Occipital lobe (tissue), 2 donors: ENCODE measurements around the gene TPSD1. TPM values are rescaled to one million over a fixed set of nuclear protein-coding genes. Genes with fewer than 3 reads are reported as not detected.

Experiments
- DNase-seq: peaks from one replicate; lab custom pipeline; 2025; lab: John Stamatoyannopoulos, UW
- total RNA-seq: library from RNA; depleted of rRNA; stranded (reverse); fragments of >200 nt; gene quantifications from one replicate; pipeline ENCODE4 v1.2.3, GENCODE V29; 2014

TPSD1 gene
- total RNA-seq, 1 donor from 2014 or later = not detected

DNA sequence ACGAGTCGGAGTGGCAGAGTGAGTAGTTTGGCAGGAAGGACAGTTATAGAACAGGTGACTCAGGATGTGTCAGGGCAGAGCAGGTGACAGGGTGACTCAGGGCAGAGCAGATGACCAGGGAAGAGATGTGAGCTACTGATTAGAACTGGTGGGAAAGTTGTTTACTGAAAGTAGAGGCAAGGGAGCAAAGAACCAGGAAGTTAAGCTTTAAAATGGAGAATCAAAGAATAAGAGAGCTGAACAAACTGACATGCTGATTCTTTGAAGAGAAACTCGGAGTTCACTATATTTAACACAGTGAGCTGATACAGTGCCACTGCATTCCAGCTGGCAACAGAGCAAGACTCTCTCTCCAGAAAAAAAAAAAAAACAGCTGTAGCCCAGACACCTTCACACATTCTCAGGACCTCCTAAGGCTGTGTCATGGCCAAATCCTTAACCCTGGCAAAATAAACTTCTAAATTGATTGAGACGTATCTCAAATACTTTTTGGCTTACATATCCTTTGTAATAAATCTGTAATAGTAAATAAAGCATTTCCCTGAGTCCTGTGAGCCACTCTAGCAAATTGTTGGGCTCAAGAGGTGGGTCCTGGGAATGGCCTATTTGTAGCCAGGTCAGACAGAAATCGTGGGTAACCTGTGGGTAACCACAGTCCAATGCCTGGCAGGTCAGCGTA is 41.3 kb downstream of the TPSD1 start:
- no peak for DNase-seq

DNA sequence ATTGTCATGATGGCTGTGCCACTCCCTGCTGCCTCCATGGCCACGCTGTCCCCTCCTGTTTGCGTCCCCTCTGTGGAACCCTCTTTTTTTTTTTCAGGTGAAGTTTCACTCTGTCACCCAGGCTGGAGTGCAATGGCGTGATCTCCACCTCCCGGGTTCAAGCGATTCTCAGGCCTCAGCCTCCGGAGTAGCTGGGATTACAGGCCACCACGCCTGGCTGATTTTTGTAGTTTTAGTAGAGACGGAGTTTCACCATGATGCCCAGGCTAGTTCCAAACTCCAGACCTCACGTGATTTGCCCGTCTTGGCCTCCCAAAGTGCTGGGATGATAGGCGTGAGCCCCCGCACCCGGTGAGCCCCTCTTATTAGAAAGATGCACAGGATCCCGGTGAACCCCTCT is 42.5 kb downstream of the TPSD1 start:
- no peak for DNase-seq

DNA sequence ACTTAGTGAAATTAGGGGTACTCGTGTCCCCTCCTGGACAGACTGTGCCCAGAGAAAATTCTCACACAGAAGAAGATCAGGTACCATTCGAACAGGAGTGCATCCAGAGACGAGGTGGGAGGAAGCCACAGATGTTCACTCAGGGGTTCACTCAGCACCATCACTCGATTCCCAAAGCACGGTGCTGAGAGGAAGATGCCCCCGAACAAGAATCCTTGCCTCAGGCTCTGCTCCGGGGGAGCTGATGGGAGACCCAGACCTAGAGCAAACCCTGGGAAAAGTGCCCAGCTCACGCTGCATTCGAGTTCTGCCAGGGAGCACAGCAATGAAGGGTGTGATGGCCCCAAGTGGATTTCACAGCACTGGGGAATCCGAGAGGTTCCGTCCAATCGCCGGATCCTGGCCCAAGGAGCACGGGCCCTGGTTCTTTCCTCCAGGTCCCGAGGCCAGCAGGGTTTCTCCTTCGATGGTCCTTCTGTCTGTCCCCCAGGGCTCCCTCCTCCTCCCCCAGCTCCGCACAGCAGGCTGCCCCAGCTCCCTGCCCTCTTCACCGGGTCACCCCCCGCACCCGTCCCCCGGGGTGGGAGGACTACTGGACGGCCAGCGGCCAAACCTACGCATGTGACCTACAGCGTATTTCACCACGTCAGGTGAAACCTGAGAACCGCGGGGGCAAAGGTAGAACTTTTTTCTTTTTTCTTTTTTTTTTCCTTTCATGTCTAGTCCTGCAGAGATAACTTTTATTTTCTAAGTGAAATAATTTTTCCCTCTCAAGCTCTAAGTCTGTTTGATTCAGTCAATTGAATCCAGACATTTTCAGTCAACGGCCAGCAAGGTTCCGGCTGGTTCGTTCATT is 43.4 kb downstream of the TPSD1 start:
- no peak for DNase-seq

DNA sequence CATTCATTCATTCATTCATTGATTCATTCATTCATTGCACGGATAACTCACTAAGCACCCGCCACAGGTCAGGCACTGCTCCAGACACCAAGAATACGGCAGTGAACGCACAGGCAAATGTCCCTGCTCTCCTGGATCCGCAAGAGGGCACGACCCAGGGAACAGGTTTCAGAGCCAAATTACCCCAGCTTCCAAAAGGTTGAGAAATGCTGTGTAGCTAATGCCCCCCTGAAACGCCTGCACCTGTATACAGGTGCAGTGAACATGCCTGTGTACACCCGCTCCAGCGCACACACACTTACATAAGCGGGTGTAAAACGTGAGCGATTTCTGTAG is 44.0 kb downstream of the TPSD1 start:
- no peak for DNase-seq

DNA sequence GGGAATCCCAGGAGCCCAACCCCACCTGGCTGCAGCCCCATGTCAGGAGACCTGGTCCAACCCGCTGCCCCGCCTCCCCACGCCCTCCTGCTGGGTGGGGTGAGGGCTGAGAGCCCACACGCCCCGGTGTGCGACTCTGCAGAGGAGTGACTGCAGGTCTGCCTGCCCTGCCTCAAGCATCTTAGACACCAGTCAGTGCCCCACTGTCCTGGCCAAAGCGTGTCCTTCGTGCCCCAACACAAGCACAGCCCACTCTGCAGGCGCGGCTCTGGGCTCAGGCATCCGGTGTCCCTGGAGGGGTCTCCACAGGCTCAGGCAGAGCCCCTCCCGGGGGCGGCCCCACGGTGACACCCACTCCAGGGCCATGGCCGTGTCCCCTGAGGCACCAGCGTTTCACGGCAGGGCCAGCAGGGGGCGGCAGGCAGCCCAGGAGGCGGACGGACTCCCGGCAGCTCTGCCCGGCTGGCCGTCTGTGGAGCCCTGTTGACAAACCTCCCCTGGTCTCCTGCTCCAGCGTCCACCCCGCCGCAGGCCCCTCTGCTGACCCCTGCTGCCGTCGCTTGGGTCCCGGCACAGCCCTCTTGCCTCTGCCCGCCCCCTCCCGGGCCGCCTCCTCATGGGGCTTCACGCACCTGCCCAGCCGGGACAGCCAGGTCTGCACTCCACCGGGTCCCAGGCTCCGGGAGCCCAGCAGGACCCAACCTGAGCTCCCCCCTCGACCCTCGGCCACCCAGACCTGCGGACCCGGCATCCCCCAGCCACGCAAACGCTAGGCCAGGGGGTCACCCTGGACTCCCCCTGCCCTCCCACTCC is 45.0 kb downstream of the TPSD1 start:
- peak; percentile 5 for DNase-seq

DNA sequence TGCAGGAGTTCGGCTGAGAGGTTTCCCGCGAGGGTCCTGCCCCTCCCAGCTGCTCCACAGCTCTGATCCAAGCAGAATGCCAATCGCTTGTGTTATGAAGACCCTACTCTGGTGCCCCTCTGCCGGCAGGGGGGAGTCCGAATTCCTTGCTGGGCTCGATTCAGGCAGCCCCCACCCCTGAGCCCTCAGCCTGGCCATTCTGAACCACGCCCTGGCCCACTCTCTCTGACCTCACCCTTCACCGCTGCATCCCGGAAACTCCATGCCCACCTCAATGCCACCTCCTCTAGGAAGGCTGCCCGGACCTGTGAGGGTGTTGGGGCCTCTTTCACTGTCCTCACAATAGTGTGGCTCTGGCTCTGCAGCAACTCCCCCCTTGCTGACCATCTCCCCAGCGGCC is 45.7 kb downstream of the TPSD1 start:
- DNase-seq = no peak

DNA sequence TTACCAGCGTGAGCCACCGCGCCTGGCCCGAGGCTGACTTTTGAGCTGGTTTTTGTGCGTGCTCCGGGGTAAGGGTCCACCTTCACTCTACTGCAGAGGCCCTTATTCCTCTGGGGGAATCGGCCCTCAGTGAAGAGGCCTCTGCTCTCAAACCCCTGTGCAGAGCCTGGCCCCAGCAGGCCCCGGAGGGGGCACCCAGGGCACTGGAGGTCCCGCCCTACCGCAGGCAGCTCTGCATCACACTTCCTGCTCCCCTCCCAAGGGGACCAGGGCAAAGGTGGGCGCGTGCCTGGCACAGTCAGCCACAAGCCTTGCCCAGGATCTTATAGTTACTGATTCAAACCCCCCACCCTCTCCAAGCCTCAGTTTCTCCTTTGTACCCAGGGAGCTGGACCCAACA is 50.0 kb downstream of the TPSD1 start:
- no peak for DNase-seq

DNA sequence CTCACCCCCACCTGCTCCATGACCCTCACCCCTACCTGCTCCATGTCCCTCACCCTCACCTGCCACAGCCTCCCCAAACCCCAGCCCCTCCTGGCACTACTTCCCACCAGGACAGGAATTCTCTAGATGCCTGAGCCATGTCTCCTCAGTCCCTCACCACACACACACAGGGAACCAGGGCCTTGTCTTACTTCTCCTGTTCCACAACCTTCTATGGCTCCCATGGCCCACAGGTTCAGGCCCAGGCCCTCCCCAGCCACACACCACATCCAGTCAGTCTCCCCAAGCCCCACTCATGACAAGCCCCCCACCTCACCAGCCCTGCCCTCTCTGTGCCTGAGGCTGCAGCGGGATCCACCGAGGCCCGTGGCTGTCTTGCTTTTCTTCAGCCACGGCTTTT is 50.5 kb downstream of the TPSD1 start:
- DNase-seq = no peak

DNA sequence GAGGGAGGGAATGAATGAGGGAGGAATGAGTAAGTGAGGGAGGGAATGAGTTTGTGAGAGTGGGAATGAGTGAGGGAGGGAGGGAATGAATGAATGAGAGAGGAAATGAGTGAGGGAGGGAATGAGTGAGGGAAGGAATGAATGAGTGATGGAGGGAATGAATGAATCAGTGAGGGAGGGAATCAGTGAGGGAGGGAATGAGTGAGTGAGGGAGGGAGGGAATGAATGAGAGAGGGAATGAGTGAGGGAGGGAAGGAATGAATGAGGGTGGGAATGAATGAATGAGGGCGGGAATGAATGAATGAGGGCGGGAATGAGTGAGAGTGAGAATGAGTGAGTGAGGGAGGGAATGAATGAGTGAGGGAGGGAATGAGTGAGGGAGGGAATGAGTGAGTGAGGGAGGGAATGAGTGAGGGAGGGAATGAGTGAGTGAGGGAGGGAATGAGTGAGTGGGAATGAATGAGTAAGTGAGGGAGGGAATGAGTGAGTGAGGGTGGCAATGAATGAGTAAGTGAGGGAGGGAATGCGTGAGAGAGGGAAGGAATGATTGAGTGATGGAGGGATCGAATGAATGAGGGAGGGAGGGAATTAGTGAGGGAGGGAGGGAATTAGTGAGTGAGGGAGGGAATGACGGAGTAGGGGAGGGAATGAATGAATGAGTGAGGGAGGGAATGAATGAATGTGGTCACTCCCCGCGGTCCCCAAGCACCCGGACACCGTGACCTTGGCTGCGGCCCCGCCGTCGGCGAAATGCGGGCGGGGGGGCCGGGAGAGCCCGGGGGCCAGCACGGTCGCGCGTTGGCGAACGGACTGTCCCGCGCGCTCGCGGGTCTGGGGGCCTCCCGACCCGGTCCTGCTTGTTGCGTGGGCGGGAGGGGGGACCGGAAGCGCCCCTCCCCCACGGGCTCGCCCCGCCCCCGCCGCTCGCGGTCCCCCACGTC is 52.4 kb downstream of the TPSD1 start:
- no peak for DNase-seq

Other genes starting within 250 kb of the TPSD1 start
- 0.16 TPM for gene SSTR5, start 183.3 kb upstream of the TPSD1 start, total RNA-seq
- gene C1QTNF8, start 159.8 kb upstream of the TPSD1 start, total RNA-seq = not detected
- gene CACNA1H, start 103.0 kb upstream of the TPSD1 start, total RNA-seq = 15.4 TPM
- gene TPSG1, start 30.8 kb upstream of the TPSD1 start, total RNA-seq = not detected
- gene TPSB2, start 25.9 kb upstream of the TPSD1 start, total RNA-seq = not detected
- not detected for gene TPSAB1, start 15.4 kb upstream of the TPSD1 start, total RNA-seq
- gene UBE2I, start 53.6 kb downstream of the TPSD1 start, total RNA-seq = 42.7 TPM
- gene BAIAP3, start 77.6 kb downstream of the TPSD1 start, total RNA-seq = 5.8 TPM
- gene TSR3, start 95.8 kb downstream of the TPSD1 start, total RNA-seq = 36.8 TPM
- gene GNPTG, start 95.9 kb downstream of the TPSD1 start, total RNA-seq = 15.0 TPM
- gene UNKL, start 158.6 kb downstream of the TPSD1 start, total RNA-seq = 10.1 TPM
- 11.2 TPM for gene UQCC4, start 164.7 kb downstream of the TPSD1 start, total RNA-seq
- not detected for gene PERCC1, start 175.0 kb downstream of the TPSD1 start, total RNA-seq
- gene CCDC154, start 188.5 kb downstream of the TPSD1 start, total RNA-seq = 0.16 TPM
- 29.2 TPM for gene CLCN7, start 219.0 kb downstream of the TPSD1 start, total RNA-seq
- not detected for gene PTX4, start 232.9 kb downstream of the TPSD1 start, total RNA-seq
- gene TELO2, start 237.3 kb downstream of the TPSD1 start, total RNA-seq = 11.7 TPM